Central memory CD4-positive, alpha-beta T cell (primary cell): Measurements from ENCODE around the gene PSMB3.
A peak's percentile ranks its signal among the peaks of the same experiment; 100 is the strongest.

Experiments used
- DNase-seq: peaks from one replicate; pipeline ENCODE4 v3.0.0; 2022
- total RNA-seq, 3 experiments: gene quantifications; one replicate each; lab custom pipeline; 2026; lab: John Stamatoyannopoulos, UW

Gene PSMB3
- total RNA-seq: 20.6 to 227 (median 62.6) reads per million in 3 experiments

DNA sequence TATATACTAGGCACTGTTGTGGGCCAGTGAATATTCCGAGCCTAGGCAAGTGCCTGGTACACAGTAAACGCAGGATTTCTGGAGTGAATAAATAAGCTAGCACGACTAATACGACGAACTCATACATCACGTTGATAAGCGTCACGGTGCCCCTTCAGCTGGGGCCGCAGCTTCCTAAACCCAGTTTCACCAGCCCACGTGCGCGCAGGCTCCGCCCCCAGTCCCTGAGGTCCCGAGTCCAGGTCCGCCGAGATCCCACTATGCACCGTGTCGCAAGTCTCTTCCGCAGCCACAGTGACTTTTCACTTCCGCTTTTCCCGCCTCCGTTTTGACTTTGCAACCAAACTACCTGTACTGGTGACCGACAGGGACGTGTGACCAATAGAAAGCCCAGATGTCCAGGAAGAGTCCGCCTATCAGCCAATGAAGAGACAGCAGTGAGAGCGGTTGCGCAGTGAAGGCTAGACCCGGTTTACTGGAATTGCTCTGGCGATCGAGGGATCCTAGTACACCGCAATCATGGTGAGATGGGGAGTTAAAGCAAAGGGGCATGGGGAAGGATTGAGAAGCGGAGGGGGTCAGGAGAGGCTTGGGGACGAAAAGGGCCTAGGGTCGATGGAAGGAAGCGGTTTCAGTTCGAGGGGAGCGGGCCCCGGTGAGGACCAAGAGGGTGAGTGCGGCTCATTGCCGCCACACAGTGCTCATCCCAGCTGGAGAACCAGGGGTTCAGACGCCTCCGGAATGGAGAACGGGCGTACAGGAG lies at the start of gene PSMB3:
TSS of gene PSMB3 (plus strand) at position 434 of the 763 bp plus-strand sequence. CDS start at position 520, 86 bp downstream.
- peak; percentile 98 for DNase-seq

DNA sequence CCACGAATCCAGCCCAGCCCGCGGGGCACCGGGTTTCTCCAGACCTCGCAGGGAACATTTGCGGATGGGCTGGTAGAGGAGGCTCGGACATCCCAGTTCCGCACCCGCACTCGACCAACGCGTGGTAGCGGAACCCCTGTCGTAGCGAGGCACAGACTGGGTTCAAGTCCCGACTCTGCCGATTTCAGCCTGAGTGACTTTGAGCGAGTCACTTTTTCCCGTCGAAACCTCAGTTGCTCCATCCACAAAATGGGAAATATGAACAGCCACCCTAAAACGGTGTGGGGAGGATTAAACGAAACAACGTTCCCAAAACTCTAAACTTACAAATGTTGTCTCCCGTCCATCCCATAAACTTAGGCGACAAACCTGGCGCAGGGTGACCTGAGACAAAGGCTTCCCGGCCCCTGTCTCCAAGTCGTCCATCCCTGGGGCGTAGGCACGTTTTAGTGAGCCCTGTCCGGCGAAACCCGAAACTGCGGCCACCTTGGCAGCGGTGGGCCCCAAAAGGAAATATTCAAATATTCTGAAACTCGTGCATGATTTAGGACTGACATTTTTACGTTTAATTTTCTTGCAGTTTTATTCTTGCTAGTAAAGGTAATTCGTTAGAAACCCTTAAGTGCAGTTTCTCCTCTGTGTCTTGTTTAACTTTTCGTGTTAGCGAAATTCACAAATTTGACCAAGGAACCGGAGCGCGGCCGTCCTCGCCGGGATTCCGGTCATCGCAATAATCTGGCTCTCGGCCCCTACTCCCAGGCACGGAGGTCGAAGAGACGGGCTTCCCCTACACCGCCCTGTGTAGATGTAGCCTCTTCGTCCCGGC lies 49.4 kb upstream of the PSMB3 start:
- DNase-seq: peak; percentile 13

DNA sequence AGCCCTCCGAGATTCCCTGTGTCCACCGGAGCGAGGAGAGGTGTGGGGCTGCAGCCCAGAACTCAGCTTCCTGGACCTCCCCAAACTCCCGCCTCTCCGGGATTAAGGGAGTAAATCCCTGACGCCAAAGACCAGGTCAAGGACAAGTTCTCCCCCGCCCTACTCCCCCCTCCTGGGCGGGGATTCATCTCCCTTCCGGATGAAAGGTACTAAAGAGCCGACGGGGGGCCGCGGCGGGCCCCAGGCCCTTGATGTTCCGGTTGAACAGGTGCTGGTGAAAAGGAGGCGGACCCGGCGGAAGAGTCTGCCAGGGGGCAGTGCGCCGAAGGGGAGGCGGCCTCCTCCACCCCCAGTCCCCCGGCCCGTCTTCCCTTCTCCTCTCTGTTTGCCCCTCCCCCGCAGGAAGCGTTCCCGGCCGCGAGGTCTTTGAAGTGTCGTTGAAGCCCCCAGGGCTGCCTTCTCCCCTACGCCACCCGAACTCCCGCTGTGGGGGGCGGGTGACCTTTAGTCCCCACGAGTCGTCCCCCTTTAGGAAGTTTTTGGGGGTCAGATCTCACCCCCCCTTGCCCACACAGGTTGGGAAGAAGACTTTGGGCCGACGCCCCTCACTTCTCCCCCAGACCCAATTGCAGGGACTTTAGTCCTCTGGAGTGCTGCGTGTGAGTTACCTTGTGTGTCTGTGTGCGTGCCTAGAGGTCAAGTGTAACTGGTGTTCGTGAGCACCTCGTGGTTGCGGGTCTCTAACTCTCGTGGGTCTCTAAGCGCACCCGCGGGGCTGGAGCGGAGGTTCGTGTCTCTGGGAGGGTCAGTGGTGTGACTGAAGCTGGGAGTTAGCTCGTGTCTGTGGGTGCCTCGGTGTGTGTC lies 48.6 kb upstream of the PSMB3 start:
- peak; percentile 53 for DNase-seq

GRCh38 chr17:38704606-38705522 lies 47.7 kb upstream of the PSMB3 start, which contains the start of gene MLLT6:
MLLT6 (plus strand) TSS chr17:38705273; CDS start chr17:38705633, 360 bp downstream.
- peak; percentile 84 for DNase-seq

GRCh38 chr17:38705523-38705802 lies 47.1 kb upstream of the PSMB3 start:
- no peak for DNase-seq

GRCh38 chr17:38705803-38706504 lies 46.6 kb upstream of the PSMB3 start:
- peak; percentile 7 for DNase-seq

DNA sequence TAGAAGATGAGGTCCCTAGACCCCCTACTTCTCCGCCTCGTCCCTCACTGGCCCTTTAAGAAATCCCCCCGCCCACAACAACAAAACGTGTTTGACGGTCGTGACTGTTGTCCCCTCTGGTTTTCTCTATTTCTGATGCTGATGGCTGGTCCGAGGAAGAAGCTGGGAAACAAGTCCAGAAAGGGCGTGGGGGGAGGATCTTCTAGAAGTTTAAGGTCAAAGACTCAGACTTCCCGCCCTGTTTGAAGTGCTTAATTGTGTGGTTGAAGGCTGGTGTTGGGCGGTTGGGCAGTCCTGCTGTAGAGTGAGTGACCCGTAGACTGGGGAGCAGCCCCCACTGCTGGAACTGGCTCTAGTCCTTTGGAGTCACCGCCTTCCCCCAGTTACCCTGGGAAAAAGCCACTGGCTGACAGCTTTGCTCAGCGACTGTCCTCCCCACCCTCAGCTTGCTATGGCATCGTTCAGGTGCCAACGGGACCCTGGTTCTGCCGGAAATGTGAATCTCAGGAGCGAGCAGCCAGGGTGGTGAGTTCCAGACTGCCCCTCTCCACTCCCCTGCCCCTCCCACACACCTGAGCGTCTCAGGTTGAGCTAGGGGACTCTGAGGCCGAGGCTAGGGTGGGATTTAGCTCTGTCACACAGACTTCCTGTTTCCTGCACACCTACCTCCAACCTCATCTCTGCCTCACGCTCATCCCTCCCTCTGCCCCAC lies 45.9 kb upstream of the PSMB3 start:
- peak; percentile 22 for DNase-seq

DNA sequence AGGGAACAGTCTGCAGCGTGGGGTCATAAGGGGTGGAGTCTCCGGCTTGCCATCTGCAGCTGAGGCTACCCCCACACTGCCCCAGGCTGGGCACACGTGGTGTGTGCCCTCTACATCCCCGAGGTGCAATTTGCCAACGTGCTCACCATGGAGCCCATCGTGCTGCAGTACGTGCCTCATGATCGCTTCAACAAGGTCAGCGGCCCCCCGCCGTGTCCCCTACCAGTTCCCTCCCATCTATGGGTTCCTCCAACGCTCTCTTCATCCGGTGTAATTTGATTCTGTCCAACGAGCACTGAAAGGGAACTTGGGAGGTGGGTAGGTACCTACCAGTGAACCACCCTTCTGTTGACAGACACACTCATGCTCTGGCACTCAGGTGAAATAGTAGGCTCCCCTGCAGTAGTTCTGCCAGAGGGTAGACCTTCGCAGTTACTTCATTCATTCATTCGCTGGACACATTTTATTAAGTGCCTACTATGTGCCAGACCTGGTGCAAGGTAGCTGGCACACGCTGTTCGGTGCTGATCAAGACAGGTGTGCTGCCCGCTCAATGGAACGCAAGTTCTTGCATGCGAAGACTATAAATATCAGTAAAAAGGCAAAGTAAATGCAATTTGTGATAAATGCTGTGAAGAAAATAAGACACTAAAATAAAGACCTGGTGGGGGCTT lies 44.7 kb upstream of the PSMB3 start:
- no peak for DNase-seq

- no peak for DNase-seq
Measured at GRCh38 chr17:38709104-38709820, 43.3 kb upstream of the PSMB3 start.

GRCh38 chr17:38709864-38710603 lies 42.5 kb upstream of the PSMB3 start:
- DNase-seq: no peak

DNA sequence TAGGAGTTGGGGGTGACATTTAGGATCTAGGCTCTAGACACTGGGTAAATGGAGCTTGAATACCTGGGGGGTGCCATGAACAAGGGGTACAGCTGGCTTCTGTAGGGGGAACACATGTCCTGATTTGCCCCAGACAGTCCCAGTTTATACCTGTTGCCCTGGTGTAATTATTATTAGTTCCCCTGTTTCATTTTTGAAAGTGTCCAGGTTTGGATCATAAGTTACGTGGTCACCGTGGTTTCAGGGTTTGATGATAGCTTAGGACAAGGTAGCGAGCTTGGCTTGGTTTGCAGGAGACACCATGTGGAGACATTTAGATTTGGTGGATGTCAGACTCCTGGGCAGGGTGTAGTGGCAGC lies 42.0 kb upstream of the PSMB3 start:
- no peak for DNase-seq

- no peak for DNase-seq
Measured at GRCh38 chr17:38710985-38711384, 41.6 kb upstream of the PSMB3 start.

- DNase-seq: no peak
Measured at GRCh38 chr17:38711792-38712571, 40.6 kb upstream of the PSMB3 start.

- no peak for DNase-seq
Measured at GRCh38 chr17:38712593-38712992, 39.9 kb upstream of the PSMB3 start.

- no peak for DNase-seq
Measured at GRCh38 chr17:38713456-38714075, 39.0 kb upstream of the PSMB3 start.

GRCh38 chr17:38715216-38715943 lies 37.2 kb upstream of the PSMB3 start:
- DNase-seq: no peak
